ENCODE data around the gene CAND2.

- TF ChIP-seq SP1 (IDR thresholded peaks at IDR 0.05) (no peak), FOXK2 (IDR thresholded peaks at IDR 0.05) (no peak), ELF4 (IDR thresholded peaks at IDR 0.05) (no peak), FOXM1 (IDR thresholded peaks at IDR 0.05; ENCODE audit: borderline replicate concordance) (no peak), SUZ12 (IDR thresholded peaks at IDR 0.05) (no peak), CTBP1 (IDR thresholded peaks at IDR 0.05; ENCODE audit: borderline replicate concordance) (no peak), ARNT (IDR thresholded peaks at IDR 0.05) (no peak), ZNF384 (IDR thresholded peaks at IDR 0.05) (no peak), LEF1 (IDR thresholded peaks at IDR 0.05; ENCODE audit: borderline replicate concordance) (no peak)
Measured at GRCh38 chr3:12809001-12809400, 12.5 kb downstream of the CAND2 start.

Data from HEK293T (cell line).